HepG2 (cell line): ENCODE results near the gene GNAI2. TPM values are rescaled to one million over a fixed set of nuclear protein-coding genes. Genes with fewer than 3 reads are reported as not detected.
A peak's percentile ranks its signal among the peaks of the same experiment; 100 is the strongest.

Source experiments
- DPF2 ChIP-seq: sonication (generic); formaldehyde crosslinking; IDR thresholded peaks from 2 replicates; pipeline ENCODE4 v1.4.0; 2020; ENCODE audit warnings: mild to moderate bottlenecking, low read depth, missing genetic modification reagents, borderline replicate concordance
- GPN1 ChIP-seq: sonication (generic); formaldehyde crosslinking; IDR thresholded peaks from 2 replicates; pipeline ENCODE4 v1.5.1; 2020; ENCODE audit warnings: missing genetic modification reagents, borderline replicate concordance
- HOXA7 ChIP-seq: sonication (generic); formaldehyde crosslinking; IDR thresholded peaks from 2 replicates; pipeline ENCODE4 v1.8.1; 2022; ENCODE audit warnings: mild to moderate bottlenecking, missing genetic modification reagents, moderate library complexity
- NCOA1 ChIP-seq: sonication (generic); formaldehyde crosslinking; IDR thresholded peaks from 2 replicates; pipeline ENCODE4 v1.9.0; 2021; ENCODE audit warnings: missing genetic modification reagents
- NR3C1 ChIP-seq: sonication (generic); formaldehyde crosslinking; IDR thresholded peaks from 2 replicates; pipeline ENCODE4 v1.4.0; 2020; ENCODE audit warnings: missing genetic modification reagents
- RAD51 ChIP-seq: fragments of 450-650 bp; IDR thresholded peaks from 2 replicates; pipeline ENCODE4 v1.6.1; 2016; ENCODE audit warnings: borderline replicate concordance
- REXO4 ChIP-seq: sonication (generic); formaldehyde crosslinking; IDR thresholded peaks from 2 replicates; pipeline ENCODE4 v1.8.0; 2022; ENCODE audit warnings: missing genetic modification reagents, mild to moderate bottlenecking, borderline replicate concordance
- RNF2 ChIP-seq: fragments of 450-650 bp; conservative IDR thresholded peaks from 2 replicates; pipeline ENCODE4 v1.6.1; 2016; ENCODE audit warnings: low read depth
- SETDB1 ChIP-seq: sonication (generic); formaldehyde crosslinking; IDR thresholded peaks from 2 replicates; pipeline ENCODE4 v1.5.1; 2020; ENCODE audit warnings: missing genetic modification reagents, mild to moderate bottlenecking, borderline replicate concordance
- SMAD3 ChIP-seq: sonication (generic); formaldehyde crosslinking; IDR thresholded peaks from 2 replicates; pipeline ENCODE4 v1.4.0; 2020; ENCODE audit warnings: missing genetic modification reagents
- SMAD9 ChIP-seq: sonication (generic); formaldehyde crosslinking; IDR thresholded peaks from 2 replicates; pipeline ENCODE4 v1.5.1; 2020; ENCODE audit warnings: mild to moderate bottlenecking, missing genetic modification reagents
- SP2 ChIP-seq: sonication (generic); formaldehyde crosslinking; IDR thresholded peaks from 2 replicates; pipeline ENCODE4 v1.5.1; 2020; ENCODE audit warnings: mild to moderate bottlenecking, missing genetic modification reagents
- SRSF1 ChIP-seq: fragments of 200-400 bp; formaldehyde crosslinking; optimal IDR thresholded peaks from 2 replicates; pipeline ENCODE3; 2017; ENCODE audit warnings: mild to moderate bottlenecking, low read depth, low read length, moderate library complexity
- STAT5B ChIP-seq: sonication (generic); formaldehyde crosslinking; IDR thresholded peaks from 2 replicates; pipeline ENCODE4 v1.4.0; 2020; ENCODE audit warnings: missing genetic modification reagents
- TP53 ChIP-seq: sonication (generic); formaldehyde crosslinking; conservative IDR thresholded peaks from 2 replicates; pipeline ENCODE4 v1.4.0; 2020; ENCODE audit warnings: missing genetic modification reagents
- ZBTB20 ChIP-seq: sonication (generic); formaldehyde crosslinking; IDR thresholded peaks from 2 replicates; pipeline ENCODE4 v1.8.1; 2023; ENCODE audit warnings: missing genetic modification reagents, low read depth, mild to moderate bottlenecking, borderline replicate concordance
- ZNF230 ChIP-seq: sonication (generic); formaldehyde crosslinking; IDR thresholded peaks from 2 replicates; pipeline ENCODE4 v1.4.0; 2020; ENCODE audit warnings: mild to moderate bottlenecking, missing genetic modification reagents
- ZNF317 ChIP-seq: sonication (generic); formaldehyde crosslinking; IDR thresholded peaks from 2 replicates; pipeline ENCODE4 v1.5.0; 2020; ENCODE audit warnings: mild to moderate bottlenecking, missing genetic modification reagents
- ZNF577 ChIP-seq: sonication (generic); formaldehyde crosslinking; IDR thresholded peaks from 2 replicates; pipeline ENCODE4 v1.4.0; 2020; ENCODE audit warnings: mild to moderate bottlenecking, low read depth, missing genetic modification reagents, borderline replicate concordance
- ZNF614 ChIP-seq: IDR thresholded peaks from 2 replicates; pipeline ENCODE4 v1.6.1; 2018; ENCODE audit warnings: missing biosample characterization, missing genetic modification reagents, inconsistent platforms, borderline replicate concordance
- ZNF615 ChIP-seq: sonication (generic); formaldehyde crosslinking; IDR thresholded peaks from 2 replicates; pipeline ENCODE4 v1.5.0; 2020; ENCODE audit warnings: mild to moderate bottlenecking, missing genetic modification reagents, borderline replicate concordance
- ZNF629 ChIP-seq: sonication (generic); formaldehyde crosslinking; conservative IDR thresholded peaks from 2 replicates; pipeline ENCODE4 v1.5.0; 2020; ENCODE audit warnings: missing genetic modification reagents
- ZNF644 ChIP-seq: IDR thresholded peaks from 2 replicates; pipeline ENCODE4 v1.6.1; 2016; ENCODE audit warnings: low read depth
- ZNF737 ChIP-seq: sonication (generic); formaldehyde crosslinking; IDR thresholded peaks from 2 replicates; pipeline ENCODE4 v1.5.0; 2020; ENCODE audit warnings: missing genetic modification reagents, mild to moderate bottlenecking, borderline replicate concordance
- ZNF749 ChIP-seq: sonication (generic); formaldehyde crosslinking; IDR thresholded peaks from 2 replicates; pipeline ENCODE4 v1.8.0; 2022; ENCODE audit warnings: mild to moderate bottlenecking, missing genetic modification reagents, moderate library complexity, borderline replicate concordance
- ZNF761 ChIP-seq: sonication (generic); formaldehyde crosslinking; conservative IDR thresholded peaks from 2 replicates; pipeline ENCODE4 v1.4.0; 2020; ENCODE audit warnings: mild to moderate bottlenecking, missing genetic modification reagents
- ZNF782 ChIP-seq: sonication (generic); formaldehyde crosslinking; IDR thresholded peaks from 2 replicates; pipeline ENCODE4 v1.4.0; 2020; ENCODE audit warnings: missing genetic modification reagents, mild to moderate bottlenecking, borderline replicate concordance
- ZSCAN22 ChIP-seq: sonication (generic); formaldehyde crosslinking; IDR thresholded peaks from 2 replicates; pipeline ENCODE4 v1.4.0; 2020; ENCODE audit warnings: mild to moderate bottlenecking, missing genetic modification reagents
- polyA plus RNA-seq, 8 experiments: library from polyadenylated mRNA; depleted of rRNA in 3 of 8; stranded (reverse) in 7 of 8; unstranded in 1 of 8; fragments of >200 nt; fragmentation: Illumina TruSeq in 4 of 8; extraction: Trizol in 4 of 8; gene quantifications; 2 replicates each; pipeline versions ENCODE4 v1.2.1 to v1.2.3, GENCODE V29; 2011 to 2016; ENCODE audit warnings: low read depth in 4 of 8, missing spikeins in 1 of 8, mixed read lengths in 1 of 8; ENCODE audit not compliant: insufficient read depth in 1 of 8
- total RNA-seq, 5 experiments: library from RNA; depleted of rRNA; stranded (reverse); fragments of >200 nt; fragmentation: Illumina TruSeq; extraction: Trizol; gene quantifications; 2 replicates each; pipeline ENCODE4 v1.2.3, GENCODE V29; 2016; ENCODE audit warnings: low read depth in 1 of 5
- TF ChIP-seq, protein P1 (sequence below): IDR thresholded peaks from 2 replicates; pipeline ENCODE4 v1.6.1; 2016; ENCODE audit warnings: low read depth, borderline replicate concordance
- TF ChIP-seq, protein P2 (sequence below): IDR thresholded peaks from 2 replicates; pipeline ENCODE4 v1.6.1; 2016; ENCODE audit warnings: mild to moderate bottlenecking
- TF ChIP-seq, protein P3 (sequence below): sonication (generic); formaldehyde crosslinking; IDR thresholded peaks from 2 replicates; pipeline ENCODE4 v1.4.0; 2020; ENCODE audit warnings: missing genetic modification reagents

GNAI2 gene
- total and polyA plus RNA-seq, 2 of the 13 experiments (the other 11 are each of a cell fraction or from before 2014, with no cell fraction given): 51.1 to 66.2 TPM

DNA sequence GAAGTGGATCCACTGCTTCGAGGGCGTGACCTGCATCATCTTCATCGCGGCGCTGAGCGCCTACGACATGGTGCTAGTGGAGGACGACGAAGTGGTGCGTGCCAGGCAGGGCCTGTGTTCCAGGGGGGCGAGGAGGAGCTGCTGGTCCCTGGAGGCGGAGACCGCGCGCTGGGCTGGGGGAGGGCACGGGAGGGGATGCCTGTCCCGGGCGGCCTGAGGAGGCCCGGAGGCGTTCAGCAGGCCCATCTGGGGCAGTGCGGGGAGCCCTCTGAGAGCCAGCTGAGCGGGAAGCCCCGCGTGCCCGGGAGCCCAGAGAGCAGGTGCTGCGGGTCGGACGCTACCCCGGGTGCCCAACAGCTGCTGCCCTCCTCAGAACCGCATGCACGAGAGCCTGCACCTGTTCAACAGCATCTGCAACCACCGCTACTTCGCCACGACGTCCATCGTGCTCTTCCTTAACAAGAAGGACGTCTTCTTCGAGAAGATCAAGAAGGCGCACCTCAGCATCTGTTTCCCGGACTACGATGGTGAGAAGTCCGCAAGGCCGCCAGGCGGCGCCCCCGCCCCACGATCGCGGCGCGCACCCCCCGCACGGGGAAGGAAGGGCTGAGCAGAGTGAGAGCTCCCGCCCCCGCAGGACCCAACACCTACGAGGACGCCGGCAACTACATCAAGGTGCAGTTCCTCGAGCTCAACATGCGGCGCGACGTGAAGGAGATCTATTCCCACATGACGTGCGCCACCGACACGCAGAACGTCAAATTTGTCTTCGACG, 41.7 kb upstream of the GNAI2 start (continued):
- no peak for TF ChIP-seq GPN1 (CRISPR knock-in tag)
- TF ChIP-seq HOXA7 (CRISPR knock-in tag): no peak
- TF ChIP-seq RNF2: peak; percentile 38; the same call in 1 of the 2 replicates
- TF ChIP-seq, protein P1, sequence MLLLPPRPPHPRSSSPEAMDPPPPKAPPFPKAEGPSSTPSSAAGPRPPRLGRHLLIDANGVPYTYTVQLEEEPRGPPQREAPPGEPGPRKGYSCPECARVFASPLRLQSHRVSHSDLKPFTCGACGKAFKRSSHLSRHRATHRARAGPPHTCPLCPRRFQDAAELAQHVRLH (CRISPR knock-in tag): peak; percentile 60; the same call in 1 of the 2 replicates
- no peak for TF ChIP-seq STAT5B (CRISPR knock-in tag)
- TF ChIP-seq ZNF629 (CRISPR knock-in tag): no peak
- no peak for TF ChIP-seq DPF2
- peak; percentile 75; the same call in 1 of the 2 replicates for TF ChIP-seq ZNF782 (CRISPR knock-in tag)
- TF ChIP-seq, protein P2, sequence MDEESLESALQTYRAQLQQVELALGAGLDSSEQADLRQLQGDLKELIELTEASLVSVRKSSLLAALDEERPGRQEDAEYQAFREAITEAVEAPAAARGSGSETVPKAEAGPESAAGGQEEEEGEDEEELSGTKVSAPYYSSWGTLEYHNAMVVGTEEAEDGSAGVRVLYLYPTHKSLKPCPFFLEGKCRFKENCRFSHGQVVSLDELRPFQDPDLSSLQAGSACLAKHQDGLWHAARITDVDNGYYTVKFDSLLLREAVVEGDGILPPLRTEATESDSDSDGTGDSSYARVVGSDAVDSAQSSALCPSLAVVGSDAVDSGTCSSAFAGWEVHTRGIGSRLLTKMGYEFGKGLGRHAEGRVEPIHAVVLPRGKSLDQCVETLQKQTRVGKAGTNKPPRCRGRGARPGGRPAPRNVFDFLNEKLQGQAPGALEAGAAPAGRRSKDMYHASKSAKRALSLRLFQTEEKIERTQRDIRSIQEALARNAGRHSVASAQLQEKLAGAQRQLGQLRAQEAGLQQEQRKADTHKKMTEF: peak; percentile 45
- TF ChIP-seq ZNF577 (CRISPR knock-in tag): no peak
- no peak for TF ChIP-seq SETDB1 (CRISPR knock-in tag)
- TF ChIP-seq, protein P3, sequence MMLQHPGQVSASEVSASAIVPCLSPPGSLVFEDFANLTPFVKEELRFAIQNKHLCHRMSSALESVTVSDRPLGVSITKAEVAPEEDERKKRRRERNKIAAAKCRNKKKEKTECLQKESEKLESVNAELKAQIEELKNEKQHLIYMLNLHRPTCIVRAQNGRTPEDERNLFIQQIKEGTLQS: 0 out of 2 replicates have a peak, but pooled peaks have one; percentile 33
- no peak for TF ChIP-seq SP2
- TF ChIP-seq TP53 (CRISPR knock-in tag): no peak
- TF ChIP-seq SRSF1: no peak
- TF ChIP-seq REXO4 (CRISPR knock-in tag): no peak
- no peak for TF ChIP-seq NCOA1 (CRISPR knock-in tag)
- TF ChIP-seq NR3C1 (CRISPR knock-in tag): no peak
- no peak for TF ChIP-seq ZNF737 (CRISPR knock-in tag)
- no peak for TF ChIP-seq RAD51
- TF ChIP-seq ZNF615 (CRISPR knock-in tag): no peak
- TF ChIP-seq ZNF614: 0 out of 2 replicates have a peak, but pooled peaks have one; percentile 34
- TF ChIP-seq ZNF749 (CRISPR knock-in tag): no peak
- TF ChIP-seq ZNF317 (CRISPR knock-in tag): no peak
- TF ChIP-seq SMAD3: 0 out of 2 replicates have a peak, but pooled peaks have one; percentile 23
- no peak for TF ChIP-seq ZNF644 (CRISPR knock-in tag)
- TF ChIP-seq ZSCAN22 (CRISPR knock-in tag): no peak
- no peak; the same call in 1 of the 2 replicates for TF ChIP-seq ZBTB20 (CRISPR knock-in tag)
- TF ChIP-seq ZNF230 (CRISPR knock-in tag): peak; percentile 87
- TF ChIP-seq SMAD9 (CRISPR knock-in tag): no peak
- TF ChIP-seq ZNF761 (CRISPR knock-in tag): no peak
